ENCODE results near the gene HRAS. TPM values are rescaled to one million over a fixed set of nuclear protein-coding genes. Genes with fewer than 3 reads are reported as not detected.

Gene HRAS
- polyA plus RNA-seq, 2 of the 4 experiments (the other 2 are of a cell fraction) = 56.3 to 86.9 TPM

DNA sequence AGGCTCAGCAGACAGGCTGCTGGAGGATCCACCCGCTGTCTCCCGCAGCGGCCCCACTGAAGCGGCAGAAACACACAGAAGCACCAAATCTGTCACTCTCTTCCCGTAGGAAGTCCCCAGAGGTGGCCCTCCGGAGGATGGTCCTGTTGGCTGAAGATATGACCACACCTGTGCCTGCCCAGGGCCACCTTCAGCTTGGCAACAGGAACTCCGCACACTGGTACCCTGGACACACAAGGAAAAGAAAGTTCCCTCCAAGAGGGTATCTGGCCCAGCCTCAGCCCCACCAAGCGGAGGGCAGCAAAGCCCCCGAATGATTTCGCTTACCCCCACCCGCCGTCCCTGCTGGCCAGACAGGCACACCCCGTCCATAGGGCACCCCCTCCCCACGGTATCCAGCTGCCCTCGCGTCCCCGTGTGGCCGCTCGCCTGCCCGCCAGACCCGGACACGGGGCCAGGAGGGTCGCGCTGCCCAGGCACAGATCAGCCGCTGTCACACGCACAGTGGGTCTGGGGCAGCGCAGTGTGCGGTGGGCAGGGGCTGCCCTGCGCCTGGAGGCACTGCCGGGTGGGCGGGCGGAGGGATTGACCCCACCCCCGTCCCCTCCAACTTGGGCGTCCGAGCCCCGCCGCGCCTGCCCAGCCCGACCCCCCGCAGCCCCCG lies 32.4 kb upstream of the HRAS start:
- ChIA-PET CTCF (interaction anchor here (0.6 to 8.3 kb wide), 3 partner anchors 12 to 191 kb away, joined by 3 to 66 read pairs (median 6); no protein-coding TSS in a partner anchor), POLR2A (interaction anchor here (1.6 to 2.0 kb wide), 2 partner anchors 8 to 13 kb away, joined by 4 to 7 read pairs; partner anchors contain the start of gene PHRF1)
- Histone ChIP-seq H3K4me3 (peak overlapping the region; percentile 91), H3K27ac (peak overlapping the region; percentile 95 to 97), H3K4me2 (peak overlapping the region; percentile 98), H3K4me1 (peaks cover 14% of the 10 kb centered on the region), H3K9me3 (no peaks in the 10 kb centered on the region)
- FAIRE-seq = no peak
- ATAC-seq = peak; percentile 14 to 20; a peak in 5 of 6 replicates
- DNase-seq (ENCODE audit: low read depth in 1 of 2, low spot score in 1 of 2) = no peak
- WGBS (ENCODE audit: missing lambda C conversion rate) = 86% methylated on average over 11 of the region's 41 CpGs
- no peak for TF ChIP-seq GATA3 (IDR thresholded peaks at IDR 0.05; ENCODE audit: borderline replicate concordance)
- no peak for TF ChIP-seq ZC3H11A (IDR thresholded peaks at IDR 0.05)

DNA sequence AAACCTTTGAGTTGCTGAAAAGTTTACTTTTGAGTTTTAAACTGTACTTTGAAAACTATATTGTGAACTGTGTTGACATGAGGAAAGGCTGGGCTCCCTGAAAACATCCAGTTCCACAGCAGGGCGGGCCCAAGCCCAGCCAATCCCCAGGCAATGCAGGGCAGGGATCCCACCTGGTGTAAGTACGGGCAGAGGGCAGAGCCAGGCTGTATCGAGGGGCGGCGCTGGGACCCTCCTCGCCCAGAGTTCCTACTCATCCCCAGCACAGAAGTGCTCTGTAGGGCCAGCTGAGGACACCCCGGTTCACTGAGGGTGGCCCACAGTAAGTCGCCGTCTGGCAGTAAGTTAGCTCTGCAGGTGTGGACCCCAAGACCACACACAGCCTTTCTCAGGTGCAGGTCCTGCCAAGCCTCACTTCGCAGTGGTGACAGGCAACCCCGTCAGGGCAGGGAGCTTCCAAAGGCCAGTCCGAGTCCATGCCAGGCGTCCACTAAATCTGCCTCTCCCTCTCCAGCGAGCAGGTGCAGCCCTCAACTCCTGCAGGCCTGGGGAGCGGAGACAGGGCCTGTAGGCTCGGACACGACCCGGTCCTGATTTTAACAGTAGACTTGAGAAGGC lies 31.7 kb upstream of the HRAS start:
- Histone ChIP-seq H3K27ac (peak overlapping the region in 1 of 2 experiments; percentile 97; a peak in 2 of 6 replicates), H3K4me2 (peak overlapping the region; percentile 98), H3K4me3 (no peak overlapping the region; the same call in 2 of the 3 replicates), H3K4me1 (peaks cover 20% of the 10 kb centered on the region), H3K9me3 (no peaks in the 10 kb centered on the region)
- no peak for TF ChIP-seq ZC3H11A (IDR thresholded peaks at IDR 0.05)
- TF ChIP-seq TP53 (CRISPR knock-in tag; IDR thresholded peaks at IDR 0.05) = no peak
- no peak for TF ChIP-seq RCOR1 (IDR thresholded peaks at IDR 0.05; ENCODE audit: low read depth, low read length)
- no peak for TF ChIP-seq HOXA7 (CRISPR knock-in tag; IDR thresholded peaks at IDR 0.05)
- no peak for TF ChIP-seq CHD2 (IDR thresholded peaks at IDR 0.05; ENCODE audit: low read length, partially characterized antibody)
- no peak for TF ChIP-seq EHF (CRISPR knock-in tag; IDR thresholded peaks at IDR 0.05)
- no peak for TF ChIP-seq NR3C1 (IDR thresholded peaks at IDR 0.05)
- no peak for TF ChIP-seq RARB (CRISPR knock-in tag; IDR thresholded peaks at IDR 0.05)
- no peak for TF ChIP-seq ESRRA (IDR thresholded peaks at IDR 0.05; ENCODE audit: borderline replicate concordance, low read length)
- no peak for TF ChIP-seq ZSCAN20 (CRISPR knock-in tag; IDR thresholded peaks at IDR 0.05)
- no peak for TF ChIP-seq HOXB13 (CRISPR knock-in tag; IDR thresholded peaks at IDR 0.05; ENCODE audit: low read depth)
- TF ChIP-seq HOXB5 (CRISPR knock-in tag; IDR thresholded peaks at IDR 0.05) = no peak
- no peak for TF ChIP-seq RAD21 (conservative IDR thresholded peaks at IDR 0.05 in 1 of 2, IDR thresholded peaks at IDR 0.05 in 1 of 2)
- no peak for TF ChIP-seq RFX5 (IDR thresholded peaks at IDR 0.05)
- TF ChIP-seq, protein P1, sequence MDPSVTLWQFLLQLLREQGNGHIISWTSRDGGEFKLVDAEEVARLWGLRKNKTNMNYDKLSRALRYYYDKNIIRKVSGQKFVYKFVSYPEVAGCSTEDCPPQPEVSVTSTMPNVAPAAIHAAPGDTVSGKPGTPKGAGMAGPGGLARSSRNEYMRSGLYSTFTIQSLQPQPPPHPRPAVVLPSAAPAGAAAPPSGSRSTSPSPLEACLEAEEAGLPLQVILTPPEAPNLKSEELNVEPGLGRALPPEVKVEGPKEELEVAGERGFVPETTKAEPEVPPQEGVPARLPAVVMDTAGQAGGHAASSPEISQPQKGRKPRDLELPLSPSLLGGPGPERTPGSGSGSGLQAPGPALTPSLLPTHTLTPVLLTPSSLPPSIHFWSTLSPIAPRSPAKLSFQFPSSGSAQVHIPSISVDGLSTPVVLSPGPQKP (IDR thresholded peaks at IDR 0.05; ENCODE audit: low read depth, low read length) = no peak
- TF ChIP-seq EHMT2 (IDR thresholded peaks at IDR 0.05; ENCODE audit: low read depth) = no peak
- TF ChIP-seq ZNF302 (CRISPR knock-in tag; IDR thresholded peaks at IDR 0.05) = no peak
- ATAC-seq = no peak
- 86% methylated on average over 17 of the region's 18 CpGs for WGBS (ENCODE audit: missing lambda C conversion rate)
- ChIA-PET CTCF (interaction anchor here (0.6 to 8.3 kb wide), 4 partner anchors 12 to 191 kb away, joined by 3 to 66 read pairs (median 5); no protein-coding TSS in a partner anchor), POLR2A (interaction anchor here (1.6 to 2.0 kb wide), 2 partner anchors 9 to 12 kb away, joined by 4 to 7 read pairs; partner anchors contain the start of gene PHRF1)
- DNase-seq (ENCODE audit: low read depth in 1 of 2, low spot score in 1 of 2) = no peak
- FAIRE-seq = no peak

DNA sequence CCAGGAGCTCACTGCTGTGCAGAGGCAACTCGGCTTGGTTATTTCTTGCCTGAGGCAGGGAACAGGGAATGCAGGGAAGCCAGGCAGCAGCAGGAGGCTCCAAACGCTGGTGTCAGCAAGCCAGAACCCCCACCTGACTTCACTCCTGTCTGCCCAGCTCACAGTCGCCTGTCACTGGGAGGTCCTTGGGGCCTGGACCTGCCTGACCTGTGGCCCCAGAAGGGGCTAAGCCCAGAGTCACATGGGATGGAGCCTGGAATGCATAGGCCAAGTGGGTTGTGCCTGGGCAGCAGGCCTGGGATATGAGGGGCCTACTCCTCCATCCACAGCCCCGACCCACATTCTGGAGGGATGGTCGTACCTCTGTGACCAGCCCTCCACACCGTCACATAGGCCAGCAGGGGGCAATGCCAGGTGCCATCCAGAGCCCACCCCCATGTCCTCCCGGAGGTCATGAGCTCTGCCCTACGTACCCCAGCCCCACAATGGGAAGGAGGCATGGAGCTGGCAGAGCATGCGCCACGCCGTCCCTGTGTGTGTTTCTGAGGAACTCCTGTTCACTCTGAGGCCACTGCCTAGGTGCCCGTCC lies 30.6 kb upstream of the HRAS start:
- H3K9me3 ChIP-seq = no peaks in the 10 kb centered on the region
- no peak overlapping the region for H3K4me2 ChIP-seq
- no peak for ATAC-seq
- peaks cover 25% of the 10 kb centered on the region for H3K4me1 ChIP-seq
- H3K4me3 ChIP-seq = no peak overlapping the region
- ChIA-PET CTCF (interaction anchor here (0.8 to 8.3 kb wide), 6 partner anchors 8 to 47 kb away, joined by 3 to 66 read pairs (median 4); no protein-coding TSS in a partner anchor), POLR2A (interaction anchor here (2.0 kb wide), 1 partner anchor 10 kb away, joined by 7 read pairs; the partner anchor contains the start of gene PHRF1)
- no peak for FAIRE-seq
- TF ChIP-seq, protein P2, sequence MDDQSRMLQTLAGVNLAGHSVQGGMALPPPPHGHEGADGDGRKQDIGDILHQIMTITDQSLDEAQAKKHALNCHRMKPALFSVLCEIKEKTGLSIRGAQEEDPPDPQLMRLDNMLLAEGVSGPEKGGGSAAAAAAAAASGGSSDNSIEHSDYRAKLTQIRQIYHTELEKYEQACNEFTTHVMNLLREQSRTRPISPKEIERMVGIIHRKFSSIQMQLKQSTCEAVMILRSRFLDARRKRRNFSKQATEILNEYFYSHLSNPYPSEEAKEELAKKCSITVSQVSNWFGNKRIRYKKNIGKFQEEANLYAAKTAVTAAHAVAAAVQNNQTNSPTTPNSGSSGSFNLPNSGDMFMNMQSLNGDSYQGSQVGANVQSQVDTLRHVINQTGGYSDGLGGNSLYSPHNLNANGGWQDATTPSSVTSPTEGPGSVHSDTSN (IDR thresholded peaks at IDR 0.05) = peak; percentile 27; the same call in 1 of the 2 replicates
- TF ChIP-seq HOXB5 (CRISPR knock-in tag; IDR thresholded peaks at IDR 0.05) (no peak), ZSCAN20 (CRISPR knock-in tag; IDR thresholded peaks at IDR 0.05) (no peak)
- TF ChIP-seq, protein P3, sequence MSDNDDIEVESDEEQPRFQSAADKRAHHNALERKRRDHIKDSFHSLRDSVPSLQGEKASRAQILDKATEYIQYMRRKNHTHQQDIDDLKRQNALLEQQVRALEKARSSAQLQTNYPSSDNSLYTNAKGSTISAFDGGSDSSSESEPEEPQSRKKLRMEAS (IDR thresholded peaks at IDR 0.05) = no peak
- DNase-seq (ENCODE audit: low read depth in 1 of 2, low spot score in 1 of 2) = no peak
- H3K27ac ChIP-seq = peak overlapping the region in 1 of 2 experiments; percentile 35; a peak in 2 of 6 replicates
- WGBS (ENCODE audit: missing lambda C conversion rate) = 72% methylated on average over 9 of the region's 12 CpGs

All from A549 (cell line).